HepG2 (cell line): ENCODE measurements around the gene DLG3. TPM values are rescaled to one million over a fixed set of nuclear protein-coding genes. Genes with fewer than 3 reads are reported as not detected.

ENCODE experiments used
- DPF2 ChIP-seq: sonication (generic); formaldehyde crosslinking; IDR thresholded peaks from 2 replicates; pipeline ENCODE4 v1.4.0; 2020; ENCODE audit warnings: mild to moderate bottlenecking, low read depth, missing genetic modification reagents, borderline replicate concordance
- EP300 ChIP-seq, 3 experiments: sonication (generic) in 1 of 3; formaldehyde crosslinking in 1 of 3; IDR thresholded peaks; 2 replicates each; pipeline versions ENCODE4 v1.5.1 to v1.6.1; 2011 to 2020; ENCODE audit warnings: low read depth in 2 of 3, low read length in 2 of 3, borderline replicate concordance in 1 of 3, improper control_type of control experiment in 1 of 3, mild to moderate bottlenecking in 1 of 3, missing genetic modification reagents in 1 of 3, moderate library complexity in 1 of 3
- FOXA3 ChIP-seq: IDR thresholded peaks from 2 replicates; pipeline ENCODE4 v1.6.1; 2016; ENCODE audit warnings: missing genetic modification reagents, missing compliant biosample characterization
- MYC ChIP-seq: sonication (generic); formaldehyde crosslinking; IDR thresholded peaks from 2 replicates; pipeline ENCODE4 v1.9.0; 2021; ENCODE audit warnings: missing genetic modification reagents, borderline replicate concordance
- NR2F6 ChIP-seq, 2 experiments: IDR thresholded peaks; 2 replicates each; pipeline ENCODE4 v1.6.1; 2016; ENCODE audit warnings: antibody characterized with exemption in 1 of 2, mild to moderate bottlenecking in 1 of 2
- RBAK ChIP-seq: sonication (generic); formaldehyde crosslinking; IDR thresholded peaks from 2 replicates; pipeline ENCODE4 v1.5.1; 2020; ENCODE audit warnings: mild to moderate bottlenecking, missing genetic modification reagents
- SOX13 ChIP-seq, 3 experiments: fragments of 450-650 bp in 1 of 3; sonication (generic) in 1 of 3; formaldehyde crosslinking in 1 of 3; IDR thresholded peaks in 2 of 3; conservative IDR thresholded peaks in 1 of 3; 2 replicates each; pipeline versions ENCODE4 v1.5.0 to v1.6.1; 2016 to 2020; ENCODE audit warnings: antibody characterized with exemption in 1 of 3, mild to moderate bottlenecking in 1 of 3, missing compliant biosample characterization in 1 of 3, missing genetic modification reagents in 1 of 3, moderate library complexity in 1 of 3
- SP140L ChIP-seq: sonication (generic); formaldehyde crosslinking; IDR thresholded peaks from 2 replicates; pipeline ENCODE4 v1.4.0; 2020; ENCODE audit warnings: missing genetic modification reagents, borderline replicate concordance
- TCF7 ChIP-seq: sonication (generic); IDR thresholded peaks from 2 replicates; pipeline ENCODE4 v1.6.1; 2016; ENCODE audit warnings: antibody characterized with exemption, low read depth
- ZBTB1 ChIP-seq: sonication (generic); formaldehyde crosslinking; IDR thresholded peaks from 2 replicates; pipeline ENCODE4 v1.4.0; 2020; ENCODE audit warnings: missing genetic modification reagents, borderline replicate concordance
- ZNF614 ChIP-seq: IDR thresholded peaks from 2 replicates; pipeline ENCODE4 v1.6.1; 2018; ENCODE audit warnings: missing biosample characterization, missing genetic modification reagents, inconsistent platforms, borderline replicate concordance
- ZNF678 ChIP-seq: sonication (generic); formaldehyde crosslinking; IDR thresholded peaks from 2 replicates; pipeline ENCODE4 v1.4.0; 2020; ENCODE audit warnings: mild to moderate bottlenecking, missing genetic modification reagents
- ZNF788 ChIP-seq: sonication (generic); formaldehyde crosslinking; IDR thresholded peaks from 2 replicates; pipeline ENCODE4 v1.5.0; 2020; ENCODE audit warnings: mild to moderate bottlenecking, missing genetic modification reagents, borderline replicate concordance
- ZSCAN30 ChIP-seq: sonication (generic); formaldehyde crosslinking; IDR thresholded peaks from 2 replicates; pipeline ENCODE4 v1.5.0; 2020; ENCODE audit warnings: mild to moderate bottlenecking, missing genetic modification reagents
- polyA plus RNA-seq, 8 experiments: library from polyadenylated mRNA; depleted of rRNA in 3 of 8; stranded (reverse) in 7 of 8; unstranded in 1 of 8; fragments of >200 nt; fragmentation: Illumina TruSeq in 4 of 8; extraction: Trizol in 4 of 8; gene quantifications; 2 replicates each; pipeline versions ENCODE4 v1.2.1 to v1.2.3, GENCODE V29; 2011 to 2016; ENCODE audit warnings: low read depth in 4 of 8, missing spikeins in 1 of 8, mixed read lengths in 1 of 8; ENCODE audit not compliant: insufficient read depth in 1 of 8
- total RNA-seq, 5 experiments: library from RNA; depleted of rRNA; stranded (reverse); fragments of >200 nt; fragmentation: Illumina TruSeq; extraction: Trizol; gene quantifications; 2 replicates each; pipeline ENCODE4 v1.2.3, GENCODE V29; 2016; ENCODE audit warnings: low read depth in 1 of 5
- TF ChIP-seq, protein P1 (sequence below): sonication (generic); formaldehyde crosslinking; IDR thresholded peaks from 2 replicates; pipeline ENCODE4 v1.4.0; 2020; ENCODE audit warnings: missing genetic modification reagents, borderline replicate concordance
- TF ChIP-seq, protein P2 (sequence below): IDR thresholded peaks from 2 replicates; pipeline ENCODE4 v1.6.1; 2016; ENCODE audit warnings: mild to moderate bottlenecking
- TF ChIP-seq, protein P3 (sequence below): sonication (generic); formaldehyde crosslinking; IDR thresholded peaks from 2 replicates; pipeline ENCODE4 v1.4.0; 2020; ENCODE audit warnings: missing genetic modification reagents
- TF ChIP-seq, protein P4 (sequence below): sonication (generic); formaldehyde crosslinking; IDR thresholded peaks from 2 replicates; pipeline ENCODE4 v1.8.1; 2023; ENCODE audit warnings: mild to moderate bottlenecking, inconsistent platforms, moderate library complexity, missing genetic modification reagents, borderline replicate concordance
- TF ChIP-seq, protein P5 (sequence below): sonication (generic); formaldehyde crosslinking; IDR thresholded peaks from 2 replicates; pipeline ENCODE4 v1.9.0; 2022; ENCODE audit warnings: missing genetic modification reagents, mild to moderate bottlenecking, borderline replicate concordance

DLG3 gene
- total and polyA plus RNA-seq, 2 of the 13 experiments (the other 11 are each of a cell fraction or from before 2014, with no cell fraction given), result 9.9 to 19.4 TPM

DNA sequence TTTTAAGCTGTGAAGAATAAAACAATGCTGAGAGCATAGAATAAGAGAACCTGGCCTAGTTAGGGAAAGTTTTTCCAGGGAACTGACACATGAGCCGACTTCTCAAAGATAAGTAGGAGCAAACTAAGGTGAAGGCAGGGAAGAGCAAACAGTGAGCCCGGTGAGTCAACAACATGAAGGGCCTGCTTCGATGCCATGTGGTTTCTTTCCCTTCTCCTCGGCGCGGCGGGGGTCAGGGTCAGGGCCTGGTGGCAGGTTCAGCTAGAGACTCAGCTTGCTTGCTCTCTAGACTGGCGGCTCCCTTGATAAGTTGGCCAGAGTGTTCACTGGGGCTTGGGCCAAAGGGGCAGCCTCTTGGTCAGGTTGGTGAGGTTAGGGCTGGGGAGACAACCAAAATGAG is 81.1 kb downstream of the DLG3 start (continued):
- peak; percentile 77 for TF ChIP-seq NR2F6 (IDR thresholded peaks at IDR 0.05)
- peak; percentile 53 for TF ChIP-seq NR2F6 (CRISPR knock-in tag; IDR thresholded peaks at IDR 0.05)
- no peak for TF ChIP-seq SOX13 (IDR thresholded peaks at IDR 0.05)
- peak in 1 of 2 experiments; percentile 26; a peak in 2 of 4 replicates for TF ChIP-seq SOX13 (CRISPR knock-in tag; conservative IDR thresholded peaks at IDR 0.05 in 1 of 2, IDR thresholded peaks at IDR 0.05 in 1 of 2)
- peak in 1 of 2 experiments; percentile 80; a peak in 1 of 4 replicates for TF ChIP-seq EP300 (IDR thresholded peaks at IDR 0.05; ENCODE audit: low read depth in 2 of 2, low read length in 2 of 2)
- no peak; the same call in 1 of the 2 replicates for TF ChIP-seq EP300 (CRISPR knock-in tag; IDR thresholded peaks at IDR 0.05; ENCODE audit: borderline replicate concordance)
- TF ChIP-seq ZNF614 (CRISPR knock-in tag), result no peak
- no peak for TF ChIP-seq DPF2
- TF ChIP-seq ZSCAN30, result no peak
- TF ChIP-seq ZNF678 (CRISPR knock-in tag), result no peak
- TF ChIP-seq TCF7, result peak; percentile 63
- TF ChIP-seq, protein P1, sequence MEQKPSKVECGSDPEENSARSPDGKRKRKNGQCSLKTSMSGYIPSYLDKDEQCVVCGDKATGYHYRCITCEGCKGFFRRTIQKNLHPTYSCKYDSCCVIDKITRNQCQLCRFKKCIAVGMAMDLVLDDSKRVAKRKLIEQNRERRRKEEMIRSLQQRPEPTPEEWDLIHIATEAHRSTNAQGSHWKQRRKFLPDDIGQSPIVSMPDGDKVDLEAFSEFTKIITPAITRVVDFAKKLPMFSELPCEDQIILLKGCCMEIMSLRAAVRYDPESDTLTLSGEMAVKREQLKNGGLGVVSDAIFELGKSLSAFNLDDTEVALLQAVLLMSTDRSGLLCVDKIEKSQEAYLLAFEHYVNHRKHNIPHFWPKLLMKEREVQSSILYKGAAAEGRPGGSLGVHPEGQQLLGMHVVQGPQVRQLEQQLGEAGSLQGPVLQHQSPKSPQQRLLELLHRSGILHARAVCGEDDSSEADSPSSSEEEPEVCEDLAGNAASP (CRISPR knock-in tag), result peak; percentile 91; the same call in 1 of the 2 replicates
- TF ChIP-seq, protein P2, sequence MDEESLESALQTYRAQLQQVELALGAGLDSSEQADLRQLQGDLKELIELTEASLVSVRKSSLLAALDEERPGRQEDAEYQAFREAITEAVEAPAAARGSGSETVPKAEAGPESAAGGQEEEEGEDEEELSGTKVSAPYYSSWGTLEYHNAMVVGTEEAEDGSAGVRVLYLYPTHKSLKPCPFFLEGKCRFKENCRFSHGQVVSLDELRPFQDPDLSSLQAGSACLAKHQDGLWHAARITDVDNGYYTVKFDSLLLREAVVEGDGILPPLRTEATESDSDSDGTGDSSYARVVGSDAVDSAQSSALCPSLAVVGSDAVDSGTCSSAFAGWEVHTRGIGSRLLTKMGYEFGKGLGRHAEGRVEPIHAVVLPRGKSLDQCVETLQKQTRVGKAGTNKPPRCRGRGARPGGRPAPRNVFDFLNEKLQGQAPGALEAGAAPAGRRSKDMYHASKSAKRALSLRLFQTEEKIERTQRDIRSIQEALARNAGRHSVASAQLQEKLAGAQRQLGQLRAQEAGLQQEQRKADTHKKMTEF (CRISPR knock-in tag), result 0 out of 2 replicates have a peak, but pooled peaks have one; percentile 26
- TF ChIP-seq, protein P3, sequence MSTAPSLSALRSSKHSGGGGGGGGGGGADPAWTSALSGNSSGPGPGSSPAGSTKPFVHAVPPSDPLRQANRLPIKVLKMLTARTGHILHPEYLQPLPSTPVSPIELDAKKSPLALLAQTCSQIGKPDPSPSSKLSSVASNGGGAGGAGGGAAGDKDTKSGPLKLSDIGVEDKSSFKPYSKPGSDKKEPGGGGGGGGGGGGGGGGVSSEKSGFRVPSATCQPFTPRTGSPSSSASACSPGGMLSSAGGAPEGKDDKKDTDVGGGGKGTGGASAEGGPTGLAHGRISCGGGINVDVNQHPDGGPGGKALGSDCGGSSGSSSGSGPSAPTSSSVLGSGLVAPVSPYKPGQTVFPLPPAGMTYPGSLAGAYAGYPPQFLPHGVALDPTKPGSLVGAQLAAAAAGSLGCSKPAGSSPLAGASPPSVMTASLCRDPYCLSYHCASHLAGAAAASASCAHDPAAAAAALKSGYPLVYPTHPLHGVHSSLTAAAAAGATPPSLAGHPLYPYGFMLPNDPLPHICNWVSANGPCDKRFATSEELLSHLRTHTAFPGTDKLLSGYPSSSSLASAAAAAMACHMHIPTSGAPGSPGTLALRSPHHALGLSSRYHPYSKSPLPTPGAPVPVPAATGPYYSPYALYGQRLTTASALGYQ, result no peak
- peak; percentile 45; the same call in 1 of the 2 replicates for TF ChIP-seq MYC
- no peak for TF ChIP-seq ZNF788 (CRISPR knock-in tag)
- TF ChIP-seq, protein P4, sequence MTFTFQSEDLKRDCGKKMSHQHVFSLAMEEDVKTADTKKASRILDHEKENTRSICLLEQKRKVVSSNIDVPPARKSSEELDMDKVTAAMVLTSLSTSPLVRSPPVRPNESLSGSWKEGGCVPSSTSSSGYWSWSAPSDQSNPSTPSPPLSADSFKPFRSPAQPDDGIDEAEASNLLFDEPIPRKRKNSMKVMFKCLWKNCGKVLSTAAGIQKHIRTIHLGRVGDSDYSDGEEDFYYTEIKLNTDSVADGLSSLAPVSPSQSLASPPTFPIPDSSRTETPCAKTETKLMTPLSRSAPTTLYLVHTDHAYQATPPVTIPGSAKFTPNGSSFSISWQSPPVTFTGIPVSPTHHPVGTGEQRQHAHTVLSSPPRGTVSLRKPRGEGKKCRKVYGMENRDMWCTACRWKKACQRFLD (CRISPR knock-in tag), result no peak
- no peak for TF ChIP-seq ZBTB1
- peak; percentile 63 for TF ChIP-seq FOXA3 (CRISPR knock-in tag)
- TF ChIP-seq RBAK (CRISPR knock-in tag), result no peak
- TF ChIP-seq, protein P5, sequence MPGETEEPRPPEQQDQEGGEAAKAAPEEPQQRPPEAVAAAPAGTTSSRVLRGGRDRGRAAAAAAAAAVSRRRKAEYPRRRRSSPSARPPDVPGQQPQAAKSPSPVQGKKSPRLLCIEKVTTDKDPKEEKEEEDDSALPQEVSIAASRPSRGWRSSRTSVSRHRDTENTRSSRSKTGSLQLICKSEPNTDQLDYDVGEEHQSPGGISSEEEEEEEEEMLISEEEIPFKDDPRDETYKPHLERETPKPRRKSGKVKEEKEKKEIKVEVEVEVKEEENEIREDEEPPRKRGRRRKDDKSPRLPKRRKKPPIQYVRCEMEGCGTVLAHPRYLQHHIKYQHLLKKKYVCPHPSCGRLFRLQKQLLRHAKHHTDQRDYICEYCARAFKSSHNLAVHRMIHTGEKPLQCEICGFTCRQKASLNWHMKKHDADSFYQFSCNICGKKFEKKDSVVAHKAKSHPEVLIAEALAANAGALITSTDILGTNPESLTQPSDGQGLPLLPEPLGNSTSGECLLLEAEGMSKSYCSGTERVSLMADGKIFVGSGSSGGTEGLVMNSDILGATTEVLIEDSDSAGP (CRISPR knock-in tag), result no peak
- no peak for TF ChIP-seq SP140L
